Hippocampal formation (tissue), 2 donors: ENCODE results near the gene EFNA4.

ENCODE experiments used
- DNase-seq, 2 donors: peaks; one replicate each; lab custom pipeline; 2025; lab: John Stamatoyannopoulos, UW

The EFNA4 gene

GRCh38 chr1:155033524-155033923 is 30.0 kb upstream of the EFNA4 start, which contains the start of the genes DCST1 and DCST2:
Gene DCST1 (plus strand): TSS chr1:155033824. CDS start chr1:155034037, 213 bp downstream.
Gene DCST2 (minus strand): TSS chr1:155033781. CDS start chr1:155033701, 80 bp downstream.
- no peak for DNase-seq

- no peak for DNase-seq
These were observed 29.0 kb upstream of the EFNA4 start for GRCh38 chr1:155034318-155035208.

GRCh38 chr1:155035936-155036335 is 27.6 kb upstream of the EFNA4 start:
- DNase-seq: no peak

GRCh38 chr1:155037043-155037442 is 26.5 kb upstream of the EFNA4 start:
- DNase-seq: no peak

GRCh38 chr1:155037851-155038441 is 25.6 kb upstream of the EFNA4 start:
- DNase-seq: no peak

GRCh38 chr1:155038602-155039307 is 24.8 kb upstream of the EFNA4 start:
- no peak for DNase-seq

GRCh38 chr1:155039308-155039669 is 24.3 kb upstream of the EFNA4 start:
- DNase-seq: no peak

GRCh38 chr1:155040358-155041093 is 23.0 kb upstream of the EFNA4 start:
- no peak for DNase-seq

- DNase-seq: no peak
These were observed 20.8 kb upstream of the EFNA4 start for GRCh38 chr1:155042789-155043188.

- DNase-seq: no peak
These were observed 20.2 kb upstream of the EFNA4 start for GRCh38 chr1:155043301-155043702.

GRCh38 chr1:155043793-155044192 is 19.7 kb upstream of the EFNA4 start:
- no peak for DNase-seq

- DNase-seq: no peak
These were observed 19.2 kb upstream of the EFNA4 start for GRCh38 chr1:155044365-155044764.

- DNase-seq: peak; percentile 64 to 70
These were observed 18.5 kb upstream of the EFNA4 start for GRCh38 chr1:155044812-155045657.

GRCh38 chr1:155048449-155049334 is 14.8 kb upstream of the EFNA4 start:
- DNase-seq: no peak

- no peak for DNase-seq
These were observed 13.6 kb upstream of the EFNA4 start for GRCh38 chr1:155049651-155050559.

- peak; percentile 75 to 85 for DNase-seq
These were observed 12.8 kb upstream of the EFNA4 start, which contains the start of gene ADAM15 for GRCh38 chr1:155050560-155051341. Gene ADAM15 (plus strand): TSS chr1:155051316. CDS start chr1:155051387, 71 bp downstream.

GRCh38 chr1:155051342-155051776 is 12.2 kb upstream of the EFNA4 start:
- no peak for DNase-seq
